Adipocyte (in vitro differentiated cells): ENCODE data around the gene AMOTL2.

Experiments used
- DNase-seq: peaks from one replicate; pipeline ENCODE4 v3.0.0-alpha.2; 2015; ENCODE audit warnings: low read depth
- H3K27me3 ChIP-seq: replicated peaks from 2 replicates; pipeline ENCODE4 v1.7.0; 2013; ENCODE audit warnings: mild to moderate bottlenecking, low read length, moderate library complexity; ENCODE audit not compliant: control insufficient read depth, insufficient read depth
- H3K36me3 ChIP-seq: 2 replicates; pipeline ENCODE4 v1.7.0; 2013; ENCODE audit warnings: low read length, mild to moderate bottlenecking, moderate library complexity; ENCODE audit not compliant: control insufficient read depth, insufficient read depth, severe bottlenecking
- H3K4me1 ChIP-seq: 2 replicates; pipeline ENCODE4 v1.7.0; 2013; ENCODE audit warnings: mild to moderate bottlenecking, low read length, moderate library complexity; ENCODE audit not compliant: control insufficient read depth, insufficient read depth
- H3K4me3 ChIP-seq: 2 replicates; pipeline ENCODE4 v1.7.0; 2013; ENCODE audit warnings: mild to moderate bottlenecking, low read length, moderate library complexity
- H3K9ac ChIP-seq: 2 replicates; pipeline ENCODE4 v1.7.0; 2013; ENCODE audit warnings: mild to moderate bottlenecking, low read length, moderate library complexity
- H3K9me3 ChIP-seq: 2 replicates; pipeline ENCODE4 v1.7.0; 2013; ENCODE audit warnings: mild to moderate bottlenecking, low read length, moderate library complexity; ENCODE audit not compliant: control insufficient read depth

The AMOTL2 gene

DNA sequence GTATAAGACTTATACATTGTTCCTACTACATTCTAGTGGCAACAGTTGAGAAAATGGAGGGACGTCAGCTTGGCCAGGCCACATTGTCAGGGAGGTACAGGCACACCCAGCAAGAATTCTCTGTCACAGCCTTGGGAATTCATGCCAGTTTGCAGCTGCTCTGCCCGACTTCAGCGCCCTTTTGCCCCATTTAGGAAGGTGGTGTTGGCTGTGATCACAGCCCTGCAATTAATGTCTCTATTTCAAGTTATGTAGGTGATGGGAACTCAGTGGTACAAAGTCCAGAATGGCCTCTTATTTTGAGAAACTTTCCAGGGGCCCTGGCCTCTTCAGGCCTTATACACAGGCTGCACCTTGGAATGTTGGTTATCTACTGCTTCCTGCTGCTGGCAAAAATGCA lies 26.7 kb downstream of the AMOTL2 start:
- Histone ChIP-seq H3K9me3 (peaks cover 13% of the 10 kb centered on the region), H3K9ac (peak overlapping the region; percentile 56), H3K4me3 (no peak overlapping the region), H3K4me1 (peaks cover 42% of the 10 kb centered on the region), H3K27me3 (no peaks in the 10 kb centered on the region), H3K36me3 (no peaks in the 10 kb centered on the region)
- DNase-seq = no peak

GRCh38 chr3:134346744-134347143 lies 27.5 kb downstream of the AMOTL2 start:
- Histone ChIP-seq H3K4me1 (peaks cover 40% of the 10 kb centered on the region), H3K9me3 (peaks cover 13% of the 10 kb centered on the region), H3K36me3 (no peaks in the 10 kb centered on the region)

GRCh38 chr3:134345202-134345601 lies 29.0 kb downstream of the AMOTL2 start:
- H3K4me3 ChIP-seq = no peak overlapping the region

More at GRCh38 chr3:134346744-134347143, 27.5 kb downstream of the AMOTL2 start:
- peak overlapping the region; percentile 45 for H3K4me3 ChIP-seq
- DNase-seq = no peak
- no peak overlapping the region for H3K9ac ChIP-seq
- H3K27me3 ChIP-seq = no peaks in the 10 kb centered on the region

GRCh38 chr3:134344560-134344959 lies 29.7 kb downstream of the AMOTL2 start:
- peaks cover 45% of the 10 kb centered on the region for H3K4me1 ChIP-seq
- H3K36me3 ChIP-seq = no peaks in the 10 kb centered on the region
- H3K9me3 ChIP-seq = peaks cover 13% of the 10 kb centered on the region
- no peak for DNase-seq
- H3K4me3 ChIP-seq = no peak overlapping the region
- H3K27me3 ChIP-seq = no peaks in the 10 kb centered on the region
- no peak overlapping the region for H3K9ac ChIP-seq

More at GRCh38 chr3:134345202-134345601, 29.0 kb downstream of the AMOTL2 start:
- Histone ChIP-seq H3K9me3 (peaks cover 13% of the 10 kb centered on the region), H3K36me3 (no peaks in the 10 kb centered on the region), H3K27me3 (no peaks in the 10 kb centered on the region), H3K9ac (no peak overlapping the region), H3K4me1 (peaks cover 41% of the 10 kb centered on the region)
- DNase-seq = no peak

- no peaks in the 10 kb centered on the region for H3K27me3 ChIP-seq
- peaks cover 50% of the 10 kb centered on the region for H3K4me1 ChIP-seq
- no peak for DNase-seq
- H3K4me3 ChIP-seq = no peak overlapping the region
- no peak overlapping the region for H3K9ac ChIP-seq
- no peaks in the 10 kb centered on the region for H3K36me3 ChIP-seq
- H3K9me3 ChIP-seq = peaks cover 13% of the 10 kb centered on the region
These were observed 32.0 kb downstream of the AMOTL2 start for GRCh38 chr3:134342259-134342658.

DNA sequence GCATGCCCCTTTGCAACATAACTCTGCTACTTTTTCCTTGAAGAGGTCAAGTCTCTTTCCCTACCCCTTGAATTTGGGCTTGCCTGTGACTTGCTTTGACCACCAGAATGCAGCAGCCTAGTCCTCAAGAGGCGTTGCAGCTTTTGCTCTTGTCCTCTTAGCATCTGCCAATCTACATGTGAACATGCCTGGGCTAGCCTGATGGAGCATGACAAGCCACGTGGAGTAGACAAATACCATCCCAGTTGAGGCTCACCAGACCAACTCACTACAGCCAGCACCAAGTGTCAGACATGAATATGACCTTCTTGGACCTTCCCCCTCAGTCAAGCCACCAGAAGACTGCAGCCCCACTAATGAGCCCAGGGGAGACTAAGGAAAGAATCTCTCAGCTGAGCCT lies 32.9 kb downstream of the AMOTL2 start:
- no peaks in the 10 kb centered on the region for H3K36me3 ChIP-seq
- H3K4me1 ChIP-seq = peaks cover 59% of the 10 kb centered on the region
- no peaks in the 10 kb centered on the region for H3K27me3 ChIP-seq
- no peak overlapping the region for H3K4me3 ChIP-seq
- H3K9me3 ChIP-seq = peaks cover 5% of the 10 kb centered on the region
- H3K9ac ChIP-seq = peak overlapping the region; percentile 82
- no peak for DNase-seq

GRCh38 chr3:134340982-134341365 lies 33.3 kb downstream of the AMOTL2 start:
- no peak for DNase-seq
- Histone ChIP-seq H3K9ac (peak overlapping the region; percentile 82), H3K36me3 (no peaks in the 10 kb centered on the region), H3K4me1 (peaks cover 62% of the 10 kb centered on the region), H3K9me3 (peaks cover under 1% of the 10 kb centered on the region), H3K27me3 (no peaks in the 10 kb centered on the region), H3K4me3 (no peak overlapping the region)

- Histone ChIP-seq H3K9me3 (no peaks in the 10 kb centered on the region), H3K9ac (peak overlapping the region; percentile 82)
- no peak for DNase-seq
These were observed 33.8 kb downstream of the AMOTL2 start for GRCh38 chr3:134340362-134340981.

DNA sequence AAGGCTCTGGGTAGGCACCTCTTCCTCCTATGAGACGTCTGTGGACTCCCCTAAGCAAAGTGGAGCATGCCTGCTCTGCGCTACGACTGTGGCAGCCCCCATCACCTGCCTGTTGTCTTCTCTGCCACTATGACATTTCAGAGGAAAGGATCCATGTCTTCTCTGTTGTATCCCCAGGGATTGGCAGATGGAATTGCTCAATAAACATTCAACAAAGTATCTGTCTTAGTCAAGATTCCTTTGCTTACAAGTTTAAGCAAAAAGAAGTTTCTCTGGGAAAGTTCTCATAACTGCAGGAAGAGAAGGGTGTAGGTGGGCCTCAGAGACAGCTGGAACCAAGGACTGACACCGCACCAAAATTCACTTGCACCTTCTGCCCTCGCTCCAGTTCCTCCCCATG lies 34.3 kb downstream of the AMOTL2 start:
- Histone ChIP-seq H3K9me3 (no peaks in the 10 kb centered on the region), H3K36me3 (no peaks in the 10 kb centered on the region), H3K9ac (peak overlapping the region; percentile 82), H3K4me3 (peak overlapping the region; percentile 9), H3K27me3 (no peaks in the 10 kb centered on the region), H3K4me1 (peaks cover 71% of the 10 kb centered on the region)
- DNase-seq = no peak

More at GRCh38 chr3:134340362-134340981, 33.8 kb downstream of the AMOTL2 start:
- Histone ChIP-seq H3K36me3 (no peaks in the 10 kb centered on the region), H3K4me1 (peaks cover 65% of the 10 kb centered on the region), H3K4me3 (peak overlapping the region; percentile 9), H3K27me3 (no peaks in the 10 kb centered on the region)

DNA sequence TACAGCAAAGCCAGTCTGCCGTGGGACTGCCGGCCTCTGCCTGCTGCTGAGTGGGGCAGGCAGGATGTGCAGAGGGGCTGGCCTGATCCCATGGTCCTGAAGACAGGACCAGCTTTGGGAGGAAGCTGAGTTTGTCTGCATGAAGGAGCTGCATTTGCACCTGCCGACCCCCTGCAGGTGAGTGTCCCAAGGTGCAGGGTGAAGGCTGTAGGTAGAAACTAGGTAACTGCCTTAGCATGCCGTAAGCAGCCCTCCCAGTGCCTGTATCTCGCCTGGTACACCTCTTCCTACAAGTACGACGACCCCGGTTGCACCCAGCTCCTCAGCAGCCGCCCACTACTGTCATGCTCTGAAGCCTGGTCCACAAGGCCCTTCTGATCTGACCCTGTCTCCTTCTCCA lies 34.9 kb downstream of the AMOTL2 start:
- no peaks in the 10 kb centered on the region for H3K27me3 ChIP-seq
- H3K9ac ChIP-seq = peak overlapping the region; percentile 82
- no peak for DNase-seq
- no peaks in the 10 kb centered on the region for H3K36me3 ChIP-seq
- no peaks in the 10 kb centered on the region for H3K9me3 ChIP-seq
- no peak overlapping the region for H3K4me3 ChIP-seq
- H3K4me1 ChIP-seq = peaks cover 77% of the 10 kb centered on the region

GRCh38 chr3:134338516-134339261 lies 35.6 kb downstream of the AMOTL2 start:
- no peaks in the 10 kb centered on the region for H3K36me3 ChIP-seq
- H3K4me3 ChIP-seq = no peak overlapping the region
- H3K4me1 ChIP-seq = peaks cover 83% of the 10 kb centered on the region
- no peaks in the 10 kb centered on the region for H3K27me3 ChIP-seq
- H3K9ac ChIP-seq = peak overlapping the region; percentile 82
- DNase-seq = no peak
- H3K9me3 ChIP-seq = no peaks in the 10 kb centered on the region
